Pancreas (tissue), 10 donors: ENCODE data around the gene CTDSP2. TPM values are rescaled to one million over a fixed set of nuclear protein-coding genes. Genes with fewer than 3 reads are reported as not detected.
A peak's percentile ranks its signal among the peaks of the same experiment; 100 is the strongest.

Experiments used
- ATAC-seq, 4 donors: fragments of 200-7000 bp; cut with Tn5 transposase; one replicate each; pipeline versions ENCODE4 v1.8.0 to v1.9.1; 2020; ENCODE audit warnings: mild to moderate bottlenecking in 4 of 4, moderate library complexity in 4 of 4
- DNase-seq, 6 donors: peaks; one replicate each; pipeline ENCODE4 v3.0.0-alpha.2; 2020
- FAIRE-seq: peaks from 2 replicates; lab custom pipeline; 2012; peaks lifted over from hg19 to GRCh38; lab: Jason Lieb, UNC
- H3K27ac ChIP-seq, 4 donors: fragments of 200-600 bp; sonication (generic); 1 replicate in 3 of 4; 2 replicates in 1 of 4; pipeline versions ENCODE4 v1.5.0 to v1.8.0; 2020
- H3K27me3 ChIP-seq, 4 donors: fragments of 200-600 bp; one replicate each; pipeline ENCODE4 v1.8.0; 2021
- H3K36me3 ChIP-seq, 3 donors: fragments of 200-600 bp; sonication (generic) in 1 of 3; one replicate each; pipeline versions ENCODE4 v1.5.0 to v1.8.0; 2020 to 2021
- H3K4me1 ChIP-seq, 3 donors: fragments of 200-600 bp; one replicate each; pipeline ENCODE4 v1.8.0; 2021
- H3K4me3 ChIP-seq, 4 donors: fragments of 200-600 bp; sonication (generic) in 2 of 4; one replicate each; pipeline versions ENCODE4 v1.5.0 to v1.8.0; 2020 to 2021
- H3K9me3 ChIP-seq, 4 donors: fragments of 200-600 bp; one replicate each; pipeline ENCODE4 v1.8.0; 2021
- WGBS, 2 donors: extraction: QIAGEN DNeasy Blood & Tissue Kit; methylation state at CpG; one replicate each; pipeline ENCODE4 v1.1.7; 2013; 5-methylcytosine and 5-hydroxymethylcytosine counted together
- intact Hi-C, 3 donors: fragments of 100-400 bp; cut with DNase I; formaldehyde crosslinking; loops; one replicate each; pipeline versions ENCODE4 v1.11.1 to v1.14.2; 2022
- polyA plus RNA-seq, 2 donors: library from polyadenylated mRNA; stranded (reverse); fragments of 200-250 nt; gene quantifications; one replicate each; pipeline ENCODE4 v1.2.3, GENCODE V29; 2013
- total RNA-seq, 6 donors: library from RNA; stranded (reverse); fragmentation: NEBNext Ultra II Directional in 4 of 6; extraction: Animal tissue kit (Norgen Biotek cat#: 25700) in 4 of 6; gene quantifications; one replicate each; pipeline versions ENCODE4 v1.2.1 to v1.2.4, GENCODE V29; 2021 to 2023
- TF ChIP-seq, protein P1 (sequence below), 4 donors: fragments of 200-600 bp; sonication (generic) in 3 of 4; IDR thresholded peaks; one replicate each; pipeline versions ENCODE4 v1.5.0 to v1.8.0; 2021; ENCODE audit warnings: antibody characterized with exemption in 4 of 4
- donor health status: healthy with polysubstance abuse.
- donor health status: DM: no; HTN: no; CAD: no; lungs with moderate emphysema.
- donor health status: DM: no; HTN: no; CAD: no.
- donor health status: control.
- donor health status: control.
- donor health status: Bipolar disorder and iron deficiency.
- donor health status: DM: yes; HTN: yes; CAD: no.
- donor health status: DM: no; HTN: no; CAD: no.
- donor health status: DM: no; HTN: no; CAD: no.
- donor health status: DM: yes; HTN: yes; CAD: no.

CTDSP2 gene
- total and polyA plus RNA-seq, 8 donors = 38.7 to 165 (median 90.3) TPM

DNA sequence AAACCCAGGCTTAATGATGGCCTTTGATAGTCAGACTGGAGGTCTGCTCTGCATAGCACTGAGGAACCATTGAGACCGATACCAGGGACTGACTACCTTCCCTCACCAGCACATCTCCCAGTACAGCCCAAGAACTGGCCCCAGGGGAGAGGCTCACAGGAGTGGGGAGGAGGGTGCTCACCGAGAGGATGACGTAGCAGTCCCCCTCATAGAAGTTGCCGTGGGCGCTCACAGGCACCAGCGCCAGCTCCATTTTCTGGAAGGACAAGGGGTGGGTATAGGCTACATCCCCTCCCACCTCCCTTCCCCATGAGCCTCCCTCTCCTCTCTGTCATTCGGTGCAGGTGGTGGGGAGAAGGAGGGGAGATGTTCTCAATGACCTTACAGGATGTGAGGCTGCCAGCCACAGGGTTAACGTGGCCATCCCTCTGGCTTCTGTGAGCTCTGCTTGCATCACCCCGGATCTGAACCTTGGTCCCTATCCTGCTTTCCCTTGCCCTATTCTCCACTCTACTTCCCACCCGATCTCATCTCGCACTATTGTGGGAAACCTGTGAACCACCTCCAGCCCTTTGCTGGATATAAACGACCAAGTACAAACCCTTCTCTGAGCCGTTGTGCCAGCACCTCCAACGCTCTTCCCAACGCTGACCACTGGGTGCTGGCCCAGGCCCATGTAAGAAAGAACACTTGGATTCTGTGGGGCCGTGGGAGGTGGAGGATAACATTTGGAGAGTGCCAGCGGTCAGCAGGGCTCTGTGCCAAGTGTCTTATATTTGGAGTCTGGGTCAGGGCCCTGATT, 32.4 kb downstream of the CTDSP2 start:
- intact Hi-C loops = no loop called here
- Histone ChIP-seq H3K27ac (no peak overlapping the region), H3K9me3 (no peaks in the 10 kb centered on the region), H3K4me3 (no peak overlapping the region), H3K4me1 (no peaks in the 10 kb centered on the region), H3K27me3 (no peaks in the 10 kb centered on the region), H3K36me3 (peaks cover 0 to 22% (median 2%) of the 10 kb centered on the region in 3 donors)
- WGBS, 2 donors = 59 to 68% methylated on average over 16 to 17 of the region's 17 CpGs
- TF ChIP-seq, protein P1, sequence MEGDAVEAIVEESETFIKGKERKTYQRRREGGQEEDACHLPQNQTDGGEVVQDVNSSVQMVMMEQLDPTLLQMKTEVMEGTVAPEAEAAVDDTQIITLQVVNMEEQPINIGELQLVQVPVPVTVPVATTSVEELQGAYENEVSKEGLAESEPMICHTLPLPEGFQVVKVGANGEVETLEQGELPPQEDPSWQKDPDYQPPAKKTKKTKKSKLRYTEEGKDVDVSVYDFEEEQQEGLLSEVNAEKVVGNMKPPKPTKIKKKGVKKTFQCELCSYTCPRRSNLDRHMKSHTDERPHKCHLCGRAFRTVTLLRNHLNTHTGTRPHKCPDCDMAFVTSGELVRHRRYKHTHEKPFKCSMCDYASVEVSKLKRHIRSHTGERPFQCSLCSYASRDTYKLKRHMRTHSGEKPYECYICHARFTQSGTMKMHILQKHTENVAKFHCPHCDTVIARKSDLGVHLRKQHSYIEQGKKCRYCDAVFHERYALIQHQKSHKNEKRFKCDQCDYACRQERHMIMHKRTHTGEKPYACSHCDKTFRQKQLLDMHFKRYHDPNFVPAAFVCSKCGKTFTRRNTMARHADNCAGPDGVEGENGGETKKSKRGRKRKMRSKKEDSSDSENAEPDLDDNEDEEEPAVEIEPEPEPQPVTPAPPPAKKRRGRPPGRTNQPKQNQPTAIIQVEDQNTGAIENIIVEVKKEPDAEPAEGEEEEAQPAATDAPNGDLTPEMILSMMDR (IDR thresholded peaks at IDR 0.05) = no peak
- FAIRE-seq (no peak), ATAC-seq (no peak), DNase-seq (no peak)

DNA sequence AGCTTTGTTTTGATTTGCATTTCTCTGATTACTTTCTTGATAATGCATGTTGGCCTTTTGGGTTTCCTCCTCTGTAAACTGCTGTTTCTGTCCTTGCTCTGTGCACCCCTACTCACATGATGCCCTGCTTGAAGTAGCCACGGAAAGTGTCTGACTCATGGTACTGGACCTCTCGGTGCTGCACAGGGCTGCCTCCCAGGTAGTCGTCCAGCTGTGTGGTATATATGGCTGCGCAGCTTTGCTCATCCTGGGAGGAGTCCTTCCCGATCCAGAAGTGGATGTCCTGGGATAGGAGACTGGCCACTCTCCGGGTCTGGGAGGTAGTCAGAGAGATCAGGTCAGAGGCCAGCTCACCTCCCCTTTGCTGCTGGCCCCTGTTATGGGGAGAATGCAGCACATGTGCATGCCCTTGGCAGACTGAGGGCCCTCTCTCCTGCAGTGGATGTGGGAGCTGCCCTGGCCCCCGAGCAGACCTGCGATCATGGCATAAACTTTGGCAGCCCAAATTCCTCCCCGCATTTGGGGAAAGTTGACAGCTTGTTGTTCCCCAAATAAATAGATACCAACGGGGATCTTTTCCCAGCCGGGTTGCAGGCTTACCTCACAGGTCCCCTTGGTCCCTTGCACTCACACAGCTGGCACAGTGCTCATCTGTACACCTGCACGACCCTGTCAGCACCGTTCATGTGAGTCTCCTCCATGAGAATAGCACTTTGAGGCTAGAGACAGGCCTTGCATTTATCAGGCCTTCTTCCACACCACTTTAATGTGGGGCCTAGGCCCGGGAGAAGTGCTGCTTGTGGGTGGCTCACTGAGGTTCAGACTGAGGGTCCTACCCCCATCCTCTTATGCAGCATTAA, 33.2 kb downstream of the CTDSP2 start:
- FAIRE-seq (no peak), DNase-seq (no peak), ATAC-seq (no peak)
- WGBS, 2 donors = 73 to 79% methylated on average over 14 of the region's 14 CpGs
- TF ChIP-seq, protein P1 (IDR thresholded peaks at IDR 0.05) = no peak
- intact Hi-C loops = no loop called here
- Histone ChIP-seq H3K4me3 (no peak overlapping the region), H3K27ac (no peak overlapping the region), H3K4me1 (no peaks in the 10 kb centered on the region), H3K36me3 (peaks cover 0 to 30% (median 4%) of the 10 kb centered on the region in 3 donors), H3K27me3 (no peaks in the 10 kb centered on the region), H3K9me3 (no peaks in the 10 kb centered on the region)

DNA sequence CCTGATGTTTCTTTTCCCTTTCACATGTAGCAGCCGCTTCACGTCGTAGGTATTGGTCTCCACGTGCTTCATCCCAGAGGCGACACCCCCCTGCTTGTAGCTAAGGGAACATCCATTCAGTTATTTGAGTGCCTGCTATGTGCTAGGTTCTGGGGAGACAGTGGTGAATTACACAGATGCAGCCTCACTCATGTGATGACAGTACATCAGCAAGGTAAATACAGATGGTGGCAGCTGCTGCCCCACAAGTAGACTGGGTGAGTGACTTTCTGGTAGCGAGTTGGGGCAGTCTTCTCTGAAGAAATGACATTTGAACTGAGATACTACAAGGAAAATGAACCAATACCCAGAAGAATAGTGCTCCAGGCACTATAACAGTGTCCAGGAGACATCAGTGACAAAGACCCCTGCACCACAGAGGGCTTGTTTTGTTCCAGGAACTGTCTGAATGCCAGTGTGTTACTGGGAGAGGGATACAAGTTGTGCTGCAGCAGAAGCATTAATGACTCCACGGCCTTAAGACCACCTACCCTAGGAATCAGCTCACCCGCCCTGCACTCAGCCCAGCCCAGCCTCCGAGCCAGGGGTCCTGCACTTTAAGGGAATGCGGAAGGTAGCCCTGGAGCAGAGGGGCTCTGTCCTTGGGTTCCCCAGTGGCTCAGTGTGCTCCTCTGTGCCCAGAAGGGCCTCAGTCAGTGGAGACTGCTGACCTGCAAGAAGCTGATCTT, 35.3 kb downstream of the CTDSP2 start:
- DNase-seq = no peak
- Histone ChIP-seq H3K27ac (no peak overlapping the region), H3K36me3 (peaks cover 0 to 51% (median 8%) of the 10 kb centered on the region in 3 donors), H3K4me1 (no peaks in the 10 kb centered on the region), H3K27me3 (no peaks in the 10 kb centered on the region), H3K4me3 (no peak overlapping the region), H3K9me3 (no peaks in the 10 kb centered on the region)
- FAIRE-seq = no peak
- ATAC-seq = no peak
- TF ChIP-seq, protein P1 (IDR thresholded peaks at IDR 0.05) = no peak
- 88 to 91% methylated on average over 10 of the region's 10 CpGs for WGBS, 2 donors
- intact Hi-C loops = no loop called here

DNA sequence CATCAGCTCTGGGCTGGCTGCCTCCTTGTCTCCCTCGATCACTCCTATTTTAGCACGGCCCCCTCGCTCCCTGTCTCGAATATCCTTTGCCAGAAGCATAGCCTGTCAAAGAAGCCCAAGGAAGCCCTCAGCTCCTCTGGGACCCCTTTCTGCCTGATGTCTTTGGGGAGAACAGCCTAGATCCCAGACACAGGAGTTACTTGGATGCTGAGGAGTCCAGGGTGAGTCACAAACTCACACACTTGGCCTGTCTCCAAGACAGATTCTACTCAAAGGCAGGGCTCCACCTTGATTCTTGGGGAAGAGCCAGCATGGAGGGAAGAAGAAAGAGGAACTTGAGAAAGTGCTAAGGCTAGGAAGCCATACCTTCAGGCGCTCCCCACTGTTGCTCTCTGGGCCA, 36.1 kb downstream of the CTDSP2 start:
- H3K9me3 ChIP-seq = no peaks in the 10 kb centered on the region
- no peak for DNase-seq
- TF ChIP-seq, protein P1 (IDR thresholded peaks at IDR 0.05) = no peak
- peak in 1 of 4 donors; percentile 15 for ATAC-seq
- no peak overlapping the region for H3K4me3 ChIP-seq
- no peaks in the 10 kb centered on the region for H3K27me3 ChIP-seq
- WGBS, 2 donors = 89 to 93% methylated on average over 5 of the region's 5 CpGs
- H3K27ac ChIP-seq = no peak overlapping the region
- intact Hi-C loops = no loop called here
- H3K36me3 ChIP-seq = peaks cover 0 to 52% (median 9%) of the 10 kb centered on the region in 3 donors
- no peak for FAIRE-seq
- no peaks in the 10 kb centered on the region for H3K4me1 ChIP-seq
